Measurements from ENCODE around the gene ALKBH5.

GRCh38 chr17:18197535-18198194 lies 14.0 kb downstream of the ALKBH5 start:
- no peak for TF ChIP-seq CTCF (conservative IDR thresholded peaks at IDR 0.05; ENCODE audit: low read depth in 2 of 2)
- no peak for TF ChIP-seq EZH2 (IDR thresholded peaks at IDR 0.05; ENCODE audit: low read depth, unreplicated experiment)
- TF ChIP-seq POLR2AphosphoS5 (IDR thresholded peaks at IDR 0.05; ENCODE audit: low read depth) = no peak
- no peak for TF ChIP-seq REST (IDR thresholded peaks at IDR 0.05; ENCODE audit: unreplicated experiment)
- no peak for TF ChIP-seq CREB1 (CRISPR knock-in tag; IDR thresholded peaks at IDR 0.05; ENCODE audit: low read depth)
- no peak for TF ChIP-seq EZH2phosphoT487 (IDR thresholded peaks at IDR 0.05; ENCODE audit: unreplicated experiment)
- TF ChIP-seq NANOG (IDR thresholded peaks at IDR 0.05; ENCODE audit: borderline replicate concordance) = no peak
- TF ChIP-seq JUNB (IDR thresholded peaks at IDR 0.05; ENCODE audit: unreplicated experiment) = no peak
- TF ChIP-seq STAT1 (IDR thresholded peaks at IDR 0.05; ENCODE audit: unreplicated experiment) = no peak
- TF ChIP-seq ZNF331 (CRISPR knock-in tag; IDR thresholded peaks at IDR 0.05; ENCODE audit: low read depth) = no peak

Measured in GM23338 (cell line).